D341Med (cell line): ENCODE measurements around the gene MN1.
"Not testable (repeated sequence)": the region's sequence is repeated elsewhere in the genome, so short reads cannot be mapped to it uniquely, and the experiment has no call there.

Experiments used
- DNase-seq: peaks from one replicate; pipeline ENCODE4 v3.0.0; 2012; ENCODE audit warnings: low spot score

The MN1 gene

DNA sequence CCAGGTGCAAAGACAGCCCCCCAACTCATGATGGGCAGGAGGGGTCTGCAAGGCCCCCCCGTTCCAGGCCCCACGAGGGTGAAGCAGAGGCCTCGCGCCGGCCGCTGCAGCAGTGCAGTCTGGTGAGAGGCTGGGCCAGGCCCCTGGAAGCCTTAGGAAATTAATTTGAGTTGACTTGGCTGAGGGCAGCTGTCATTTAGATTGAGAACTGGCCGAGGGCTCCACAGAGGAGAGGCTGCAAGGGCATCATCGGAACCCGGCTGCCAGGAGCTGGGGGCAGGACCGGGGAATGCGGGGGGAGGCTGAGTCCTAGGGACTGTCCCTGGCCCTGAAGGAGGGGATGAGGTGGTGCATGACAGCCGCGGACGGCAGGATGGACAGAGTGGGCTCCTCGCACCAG lies 39.9 kb downstream of the MN1 start:
- DNase-seq = no peak

DNA sequence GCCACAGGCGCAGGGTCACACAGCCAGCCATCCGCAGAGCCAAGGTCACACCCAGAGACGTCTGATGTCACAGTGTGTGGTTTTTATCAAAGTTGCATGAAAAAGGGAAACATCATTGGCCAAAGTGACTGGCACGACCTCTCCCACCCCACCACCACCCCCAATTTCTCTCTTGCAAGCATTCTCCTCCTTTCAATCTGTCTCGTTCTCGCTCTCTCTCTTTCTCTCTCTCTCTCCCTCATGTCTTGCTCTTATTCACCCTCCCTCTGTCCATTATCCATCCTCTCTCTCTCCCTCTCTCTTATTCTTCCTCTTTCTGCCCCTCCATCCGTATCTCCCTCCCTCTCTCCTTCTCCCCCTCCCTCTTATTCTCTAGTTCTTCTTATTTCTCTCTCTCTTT lies 40.6 kb downstream of the MN1 start:
- DNase-seq = no peak

DNA sequence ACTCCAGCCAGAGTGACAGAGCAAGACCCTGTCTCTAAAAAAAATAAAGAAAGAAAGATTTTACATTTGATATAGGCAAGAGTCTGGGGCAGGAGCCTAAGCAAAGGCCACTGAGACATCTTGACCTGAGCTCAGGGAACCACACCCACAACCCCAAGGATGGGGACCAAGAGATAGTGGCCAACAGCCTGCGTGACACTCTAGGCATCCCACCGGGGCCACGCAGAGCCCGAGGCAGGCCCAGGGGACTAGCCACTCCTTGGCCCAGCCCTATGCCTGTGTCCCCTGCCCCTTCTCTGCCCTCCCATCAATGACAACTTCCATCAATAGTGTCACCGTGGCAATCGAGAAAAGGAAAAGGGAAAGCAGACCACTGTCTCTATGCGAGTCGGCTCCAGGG lies 41.1 kb downstream of the MN1 start:
- no peak for DNase-seq

DNA sequence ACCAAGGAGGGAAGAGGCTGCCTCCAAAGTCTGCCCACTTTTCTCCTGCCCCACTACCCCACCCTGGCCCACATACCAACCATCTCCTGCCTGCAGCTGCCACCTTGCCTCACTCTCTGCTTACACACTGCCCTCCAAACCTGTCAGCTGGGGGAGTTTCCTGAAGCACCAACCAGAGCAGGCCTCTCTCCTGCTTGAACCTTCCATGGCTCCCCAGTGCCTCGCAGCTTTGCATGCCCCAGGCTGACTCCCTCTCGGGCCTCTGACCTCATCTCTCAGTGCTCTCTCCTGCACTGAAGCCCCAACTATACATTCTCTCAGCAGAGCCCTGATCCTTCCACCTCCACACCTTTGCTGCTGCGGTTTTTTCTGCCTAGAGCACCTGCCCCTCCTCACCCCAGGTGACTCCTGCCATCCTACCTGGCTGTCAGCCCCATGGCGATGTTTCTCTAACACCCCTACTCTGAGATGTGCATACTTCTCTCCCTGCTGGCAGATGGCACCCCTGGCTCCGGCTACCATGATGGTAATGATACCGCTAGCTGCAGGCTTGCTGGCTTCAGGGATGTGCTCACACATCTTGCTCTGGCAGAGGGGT lies 43.5 kb downstream of the MN1 start:
- DNase-seq = no peak

DNA sequence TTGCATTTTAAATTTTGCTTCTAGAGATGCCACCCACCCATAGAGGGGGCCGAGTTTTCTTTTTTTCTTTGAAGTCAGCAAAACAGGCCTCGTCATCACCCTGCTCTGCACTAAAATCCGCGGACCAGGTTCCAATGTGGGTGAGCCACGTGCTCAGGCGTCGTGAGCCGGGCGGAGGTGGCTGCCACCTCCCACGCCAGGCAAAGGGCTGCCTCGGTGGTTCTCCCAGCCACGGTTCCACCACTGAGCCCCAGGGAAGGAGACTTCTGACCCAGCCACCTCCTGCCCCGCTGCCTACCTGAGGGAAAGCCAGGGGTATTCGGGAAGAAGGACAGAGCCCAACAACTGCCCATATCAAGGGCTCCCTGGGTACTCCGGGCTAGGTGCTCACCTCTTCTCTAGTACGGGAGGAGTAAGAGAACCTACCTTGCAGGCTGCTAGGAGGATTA lies 45.3 kb downstream of the MN1 start:
- DNase-seq = no peak

DNA sequence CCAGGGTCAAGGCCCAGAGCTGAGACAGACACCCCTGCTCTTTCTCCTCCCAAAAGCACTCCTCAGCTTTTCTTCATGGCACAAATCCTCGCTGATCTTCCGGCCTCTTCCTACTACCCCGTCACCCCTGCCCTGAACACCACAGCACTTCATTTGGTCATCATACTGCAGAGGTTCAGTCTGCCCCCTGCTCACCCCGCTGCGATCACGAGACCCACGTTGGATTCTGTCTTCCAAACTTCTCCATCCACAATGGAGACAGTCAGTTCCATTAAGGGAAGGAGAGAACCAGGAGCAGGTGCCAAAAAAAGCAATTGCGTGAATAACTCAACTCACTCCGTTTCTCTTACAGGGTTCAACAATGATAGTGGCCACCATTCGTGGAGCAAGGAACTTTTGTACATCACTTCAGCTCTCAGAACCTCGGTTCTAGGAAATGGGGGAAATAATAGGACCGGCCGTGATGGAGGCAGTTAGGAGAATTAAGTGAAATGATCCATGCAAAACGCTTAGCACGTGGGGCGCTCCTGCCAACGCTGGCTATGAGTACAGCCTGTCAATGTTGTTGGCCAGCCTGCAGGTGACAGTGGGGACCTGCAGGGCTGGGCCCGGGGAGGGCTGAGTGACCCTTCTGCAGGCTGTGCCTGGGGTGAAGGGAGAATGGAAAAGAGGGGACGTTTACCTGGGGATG lies 45.9 kb downstream of the MN1 start:
- no peak for DNase-seq

DNA sequence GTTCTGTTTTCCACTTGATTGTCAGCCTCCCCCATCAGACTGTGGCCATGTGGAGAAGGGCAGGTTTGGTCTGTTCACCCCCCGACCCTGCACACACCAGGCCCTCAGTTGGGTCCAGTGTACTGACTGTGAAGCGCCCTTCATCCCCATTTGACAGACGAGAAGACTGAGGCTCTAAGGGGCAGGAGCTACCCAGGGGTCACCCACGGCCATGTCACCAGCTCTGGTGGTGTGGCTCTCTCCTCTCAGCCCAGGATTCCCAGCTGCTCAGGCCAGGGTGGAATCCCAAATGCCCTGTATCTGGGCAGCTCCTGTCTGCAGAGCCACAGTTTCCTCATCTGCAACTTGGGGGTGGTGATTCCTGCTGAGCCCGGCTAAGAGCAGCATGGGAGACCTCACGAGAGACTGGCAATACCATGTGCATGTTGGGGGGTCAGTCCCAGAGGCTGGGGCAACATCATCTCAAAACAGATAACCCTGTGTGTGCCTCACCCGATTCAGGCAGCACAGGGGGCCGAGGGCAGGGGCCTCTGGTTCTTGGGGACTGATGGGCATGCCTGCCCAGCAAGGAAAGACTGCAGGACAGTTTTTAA lies 46.6 kb downstream of the MN1 start:
- DNase-seq = no peak

DNA sequence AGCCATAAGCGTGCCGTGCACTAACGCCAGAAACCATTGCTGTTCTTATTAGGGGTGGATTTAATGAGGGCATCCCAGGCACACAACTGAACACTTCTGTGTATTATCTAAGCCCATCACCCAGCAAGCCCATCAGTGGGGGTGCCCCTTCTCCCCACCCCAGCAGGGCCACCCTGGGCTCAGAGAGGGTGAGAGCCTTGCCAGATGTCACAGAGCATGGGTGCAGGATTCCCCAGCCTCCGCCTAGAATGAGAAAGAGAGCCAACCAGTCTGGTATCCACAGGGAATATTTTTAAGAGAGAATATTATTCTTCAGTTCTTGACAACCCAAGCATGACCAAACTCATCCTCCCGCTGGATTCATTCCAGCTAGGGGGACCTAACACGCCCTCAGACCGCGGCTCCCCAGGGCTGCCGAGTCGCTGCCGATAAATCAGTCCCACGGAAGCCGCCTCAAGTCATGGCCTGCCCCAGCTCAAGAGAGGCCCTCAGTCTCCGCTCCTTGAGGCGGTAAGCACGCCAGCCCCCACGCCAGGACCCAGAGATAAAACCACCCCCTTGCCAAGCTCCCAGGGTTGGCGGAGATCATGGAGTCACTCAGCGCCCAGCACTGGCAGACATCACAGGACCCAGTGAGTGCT lies 47.2 kb downstream of the MN1 start:
- no peak for DNase-seq

DNA sequence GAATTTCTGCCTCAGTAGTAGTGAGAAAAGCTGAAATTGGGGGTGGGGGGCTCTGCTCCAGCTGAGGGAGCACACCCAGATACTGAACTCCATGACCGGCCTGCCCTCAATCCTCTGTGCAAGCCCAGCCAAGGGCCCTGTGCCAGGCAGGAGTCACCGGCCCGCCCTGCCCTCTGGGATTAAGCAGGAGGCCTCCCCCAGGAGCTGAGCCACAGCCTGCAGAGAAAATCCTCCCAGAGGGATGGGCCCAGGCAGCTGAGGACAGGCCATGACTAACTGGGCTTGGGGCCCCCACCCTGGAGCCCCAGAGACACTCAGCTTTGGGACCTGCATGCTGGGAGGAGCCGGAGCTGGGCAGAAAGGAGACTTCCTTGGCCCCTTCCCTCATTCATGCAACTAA lies 48.8 kb downstream of the MN1 start:
- peak; percentile 67 for DNase-seq

DNA sequence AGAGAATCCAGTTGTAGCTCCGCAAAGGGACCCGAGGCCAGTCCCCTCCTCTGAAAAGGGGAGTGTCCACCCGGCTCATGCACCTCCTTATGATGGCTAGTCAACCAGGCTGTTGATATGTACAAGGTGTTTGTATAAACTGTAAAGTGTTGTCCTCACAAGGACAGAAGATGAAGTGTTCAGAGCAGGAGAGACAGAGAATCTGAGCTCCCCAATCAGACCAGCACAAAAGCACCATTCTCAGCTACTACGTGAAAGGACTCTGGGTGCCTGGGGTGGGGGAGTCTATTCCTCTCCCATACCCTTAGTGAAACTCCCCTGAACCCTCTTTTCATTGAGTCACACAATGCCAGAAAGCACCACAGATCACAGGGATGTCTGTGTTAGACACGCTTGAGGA lies 49.4 kb downstream of the MN1 start:
- no peak for DNase-seq

DNA sequence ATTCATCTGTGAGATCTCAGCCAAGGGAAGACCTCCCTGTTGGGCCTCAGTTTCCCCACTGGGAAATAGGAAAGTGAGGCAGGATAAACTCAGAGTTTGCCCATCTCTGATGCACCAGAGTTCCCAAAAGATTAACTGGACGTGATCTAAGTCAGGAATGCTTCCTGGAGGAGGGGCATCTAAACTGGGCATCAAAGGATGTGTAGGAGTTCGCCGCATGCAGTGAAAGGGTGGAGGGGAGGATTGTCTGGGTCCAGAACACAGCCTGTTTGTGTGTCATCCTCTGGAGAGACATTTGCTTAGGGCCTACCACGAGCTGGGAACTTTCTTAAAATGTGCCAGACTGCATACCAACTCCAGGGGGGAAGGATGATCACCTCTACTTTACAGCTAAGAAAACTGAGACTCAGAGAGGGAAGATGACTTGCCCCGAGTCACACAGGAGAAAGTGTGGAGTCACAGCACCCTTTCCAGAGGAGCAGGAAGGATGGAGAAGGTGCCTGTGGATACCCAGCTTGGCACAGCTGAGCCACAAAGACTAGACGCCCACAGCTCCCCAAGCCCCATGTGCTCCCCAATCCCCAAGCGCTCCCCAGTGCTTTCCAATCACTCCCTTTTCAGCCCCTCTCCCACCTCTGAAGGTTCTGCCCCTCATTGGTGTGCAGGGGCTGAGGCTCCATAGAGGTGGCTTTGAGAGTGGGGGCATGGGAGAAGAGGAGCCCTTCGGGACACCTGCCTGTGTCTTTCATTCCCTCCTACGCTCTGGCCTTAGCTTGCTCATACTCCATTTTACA lies 50.1 kb downstream of the MN1 start:
- no peak for DNase-seq

DNA sequence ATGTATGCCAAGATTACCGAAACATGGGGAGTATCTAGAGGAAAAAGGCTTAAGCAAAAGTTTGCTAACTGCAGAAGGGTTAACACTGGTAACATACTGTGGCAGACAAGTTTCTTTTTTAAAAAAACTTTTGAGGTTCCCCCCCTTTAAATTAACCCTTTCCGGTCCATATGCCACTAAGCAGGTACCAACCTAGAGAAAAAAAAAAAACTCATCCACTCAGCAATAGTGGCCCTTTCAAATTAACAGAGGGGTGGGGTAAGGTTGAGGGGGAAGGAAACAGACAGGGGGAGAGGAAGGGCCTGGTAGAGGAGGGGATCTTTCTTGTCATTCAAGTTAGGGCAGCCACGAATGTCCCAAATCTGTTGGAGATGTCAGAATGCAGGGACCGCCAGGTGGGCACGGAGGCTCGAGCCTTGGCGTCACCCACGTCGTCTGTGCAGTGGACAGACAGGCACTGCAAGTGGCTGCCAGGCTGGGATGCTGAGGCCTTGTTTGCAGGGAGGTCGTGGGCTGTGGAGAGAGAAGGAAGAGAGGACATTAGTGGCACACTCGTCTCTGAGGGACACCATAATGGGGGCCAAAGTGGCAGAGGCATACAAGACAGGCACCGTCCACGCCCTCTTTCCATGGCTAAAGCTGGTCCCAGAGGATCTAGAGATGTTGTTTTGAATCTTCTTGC lies 50.8 kb downstream of the MN1 start:
- no peak for DNase-seq

DNA sequence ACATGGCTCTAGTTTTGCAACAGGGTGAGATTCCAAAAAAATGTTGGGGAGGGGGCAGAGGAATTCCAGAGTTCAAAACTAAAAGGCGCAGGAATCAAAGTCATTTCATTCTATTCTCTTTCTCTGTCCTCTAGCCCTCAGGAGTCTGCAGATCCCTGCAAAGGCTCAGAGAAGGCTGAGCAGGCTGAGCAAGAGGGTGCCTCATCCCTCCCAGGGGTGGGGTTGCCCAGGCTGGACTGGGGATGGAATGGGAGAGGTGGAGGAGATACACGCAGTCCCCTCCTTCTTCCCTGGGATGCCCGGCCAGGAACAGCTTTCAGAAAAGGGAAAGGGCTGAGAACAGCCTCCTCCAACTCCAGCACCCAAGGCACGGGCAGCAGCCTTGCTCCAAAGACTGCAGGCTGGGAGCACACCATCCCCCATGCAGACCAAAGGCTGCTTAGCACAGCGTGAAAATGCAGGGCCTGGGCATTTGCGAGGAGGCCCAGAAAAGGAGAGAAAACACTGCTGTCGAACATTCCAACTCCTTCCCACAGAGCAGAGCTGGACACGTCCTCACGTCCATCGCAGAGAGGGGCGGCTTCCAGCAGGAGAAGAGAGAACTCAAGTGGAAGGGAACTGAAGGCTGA lies 51.8 kb downstream of the MN1 start:
- no peak for DNase-seq

DNA sequence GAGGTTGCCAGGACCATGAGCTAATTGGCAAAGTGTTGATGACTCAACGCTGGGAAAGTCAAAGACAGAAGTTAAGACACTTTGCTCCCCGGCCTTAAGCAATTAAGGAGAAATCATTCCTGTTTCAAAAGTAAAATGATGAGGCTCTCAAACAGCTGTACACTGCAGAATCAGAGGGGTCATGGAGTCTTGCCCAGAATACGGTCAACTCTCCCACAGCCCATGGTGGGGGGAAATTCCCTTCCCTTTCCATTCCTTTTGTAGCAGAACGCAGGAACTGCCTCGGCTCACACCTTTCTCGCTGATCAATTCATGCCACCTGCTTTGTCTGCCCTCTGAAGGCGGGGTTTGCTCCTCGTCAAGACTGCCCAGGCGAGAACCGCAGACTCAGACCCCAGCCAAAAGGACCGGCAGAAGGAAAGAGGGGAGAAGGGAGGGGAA lies 52.8 kb downstream of the MN1 start:
- DNase-seq = no peak

DNA sequence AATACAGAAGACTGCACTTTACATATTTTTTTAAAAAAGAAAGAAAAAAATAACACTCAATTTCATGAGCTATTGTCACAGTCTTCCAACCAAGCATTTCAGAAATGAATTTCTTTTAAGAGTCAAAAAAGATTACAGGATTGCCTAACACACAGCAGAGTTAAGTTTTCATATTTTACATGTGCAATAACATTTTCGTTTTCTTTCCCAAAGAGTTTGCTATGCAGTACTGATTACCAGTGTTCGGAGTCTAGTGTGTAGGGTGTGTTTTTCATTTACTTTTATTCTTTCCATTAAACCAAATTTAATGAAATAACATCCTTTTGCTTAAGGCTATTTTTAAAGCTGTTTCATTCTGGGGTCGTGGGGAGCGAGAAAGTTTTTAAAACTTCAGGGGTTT lies 53.2 kb downstream of the MN1 start:
- DNase-seq = no peak

DNA sequence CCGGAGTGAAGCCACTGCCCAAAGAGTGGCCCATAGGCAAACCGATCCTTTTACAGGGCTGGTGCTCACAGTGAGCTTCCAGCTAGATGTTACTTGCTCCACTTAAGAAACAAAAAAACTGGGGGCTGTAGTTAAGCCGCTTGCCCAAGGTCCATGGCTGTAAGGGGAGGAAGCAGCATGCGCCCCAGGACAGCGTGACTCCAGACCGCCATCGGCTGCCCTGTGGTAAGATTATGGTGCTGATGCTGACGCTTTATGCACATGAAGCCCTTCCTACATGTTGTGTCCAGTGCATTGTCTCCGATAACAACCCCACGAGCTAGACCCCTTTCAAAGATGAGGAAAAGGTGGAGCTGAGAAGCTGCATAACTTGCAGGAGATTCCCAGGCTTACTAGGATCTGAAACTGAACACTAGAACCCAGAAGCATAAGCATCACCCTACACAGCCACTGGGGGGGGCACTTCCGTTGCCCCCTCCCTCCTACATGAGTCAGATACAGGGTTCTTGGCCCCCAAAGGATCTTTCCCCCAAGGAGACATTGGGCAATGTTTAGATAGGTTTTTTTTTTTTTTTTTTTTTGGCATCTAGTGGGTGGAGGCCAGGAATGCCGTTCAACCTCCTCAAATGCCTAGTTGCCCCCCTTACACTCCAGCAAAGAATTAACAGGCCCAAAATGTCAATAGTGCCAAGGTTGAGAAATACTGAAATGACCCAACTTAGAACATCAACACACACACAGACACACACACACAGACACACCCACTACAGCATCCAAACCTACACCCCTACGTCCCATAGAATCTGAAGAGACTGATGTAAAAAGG lies 53.9 kb downstream of the MN1 start:
- DNase-seq = no peak

DNA sequence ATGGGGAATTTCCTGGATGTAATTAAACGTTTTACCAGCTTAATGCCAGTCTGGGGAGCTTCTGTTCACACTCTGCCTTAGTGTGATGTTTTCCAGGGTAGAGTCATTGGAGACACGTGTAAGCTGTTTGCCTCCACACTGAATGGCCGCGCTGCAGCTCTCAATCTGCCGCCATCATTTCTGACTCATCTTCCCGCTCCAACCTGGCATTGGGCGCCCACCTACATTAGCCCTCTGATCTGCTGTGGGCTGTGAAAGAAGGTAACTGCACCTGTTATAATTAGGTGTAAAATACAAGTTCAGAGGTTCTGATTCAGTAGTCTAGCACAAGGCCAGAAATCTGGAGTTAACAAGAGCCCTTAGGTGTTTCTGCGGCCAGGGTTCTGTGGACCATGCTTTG lies 54.6 kb downstream of the MN1 start:
- no peak for DNase-seq

DNA sequence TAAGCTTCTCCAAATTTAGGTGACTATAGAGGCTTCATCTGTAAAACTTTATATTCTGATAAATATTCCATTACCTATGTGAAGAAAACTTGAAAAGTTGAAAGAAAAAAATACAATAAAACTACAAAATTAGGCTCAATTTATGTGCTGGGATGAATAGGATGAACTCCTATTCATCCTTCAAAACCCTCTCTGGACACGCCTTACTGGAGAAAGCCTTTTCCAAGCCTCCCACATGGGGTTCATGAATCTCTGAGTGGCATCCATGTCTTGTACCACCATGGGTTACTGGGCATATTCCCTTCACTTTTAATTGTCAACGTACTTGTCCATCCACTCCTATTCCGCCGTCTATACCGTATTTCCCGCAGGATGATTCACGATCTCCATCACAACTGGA lies 55.7 kb downstream of the MN1 start:
- DNase-seq = no peak

DNA sequence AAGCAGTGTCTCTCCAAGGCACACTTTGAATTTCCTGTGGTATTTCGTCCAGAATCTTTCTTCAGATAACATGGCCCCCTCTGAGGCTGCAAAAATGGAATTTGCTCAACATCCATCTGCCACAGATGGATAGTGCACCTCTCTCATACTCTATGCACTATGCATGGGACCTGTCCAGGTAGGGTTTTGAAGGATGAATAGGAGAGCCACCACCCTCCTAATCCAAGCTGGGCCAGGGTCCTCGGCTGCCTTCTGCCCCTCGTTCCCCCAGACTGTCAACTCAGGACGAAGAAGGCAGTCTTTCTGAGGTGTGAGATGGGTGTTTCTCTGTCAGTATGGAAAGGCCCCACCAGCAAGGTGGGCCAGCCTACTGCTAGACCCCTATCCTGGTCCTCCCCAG lies 56.4 kb downstream of the MN1 start:
- DNase-seq = no peak

DNA sequence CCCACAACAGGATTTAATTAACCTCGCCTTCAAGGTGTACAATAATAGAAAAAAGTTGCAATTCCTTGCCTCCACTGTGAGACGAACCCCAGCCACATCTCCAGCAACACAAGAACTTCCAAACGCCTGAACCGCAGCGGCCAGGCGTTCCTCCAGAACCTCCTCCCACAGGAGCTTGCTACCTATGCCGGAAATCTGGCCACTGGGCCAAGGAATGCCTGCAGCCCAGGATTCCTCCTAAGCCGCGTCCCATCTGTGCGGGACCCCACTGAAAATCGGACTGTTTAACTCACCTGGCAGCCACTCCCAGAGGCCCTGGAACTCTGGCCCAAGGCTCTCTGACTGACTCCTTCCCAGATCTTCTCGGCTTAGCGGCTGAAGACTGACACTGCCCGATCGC lies 57.5 kb downstream of the MN1 start:
- not testable (repeated sequence) for DNase-seq
